ENCODE data around the gene MOCS3. TPM values are rescaled to one million over a fixed set of nuclear protein-coding genes. Genes with fewer than 3 reads are reported as not detected.

MOCS3 gene
- total RNA-seq, 5 donors from 2014 or later (not counting 1 experiment from before 2014, with no cell fraction given), result 2.6 to 8.3 (median 7.6) TPM

Other genes with a start within 250 kb of the MOCS3 start
- gene PARD6B, start 227.2 kb upstream of the MOCS3 start, total RNA-seq, result 10 to 100 TPM in 2 of 5 donors, 1 to 10 TPM in 3; 5.9 to 12.4 (median 9.4) TPM
- gene BCAS4, start 163.8 kb upstream of the MOCS3 start, total RNA-seq, result 10 to 100 TPM; 26.3 to 49.8 (median 31.3) TPM
- gene ADNP, start 27.4 kb upstream of the MOCS3 start, total RNA-seq, result 10 to 100 TPM; 57.4 to 66.8 (median 61.7) TPM
- gene DPM1, start 286 bp upstream of the MOCS3 start, total RNA-seq, result 10 to 100 TPM; 23.1 to 37.6 (median 33.4) TPM
- under 1 TPM in 3 of 5 donors, not detected in 2; 0.35 to 0.82 (median 0.82) TPM for gene KCNG1, start 64.3 kb downstream of the MOCS3 start, total RNA-seq

All from T-cell (primary cell).